Mesothelial cell of epicardium (in vitro differentiated cells): ENCODE data around the gene SBF2. TPM values are rescaled to one million over a fixed set of nuclear protein-coding genes. Genes with fewer than 3 reads are reported as not detected.
"Not testable (repeated sequence)": the region's sequence is repeated elsewhere in the genome, so short reads cannot be mapped to it uniquely, and the experiment has no call there.

Source experiments
- DNase-seq, 2 experiments: peaks; one replicate each; pipeline ENCODE4 v3.0.0; 2021; ENCODE audit warnings: low spot score in 2 of 2; ENCODE audit not compliant: unreplicated experiment in 2 of 2
- H3K27ac Mint-ChIP-seq: 2 replicates; pipeline ENCODE4 v1.8.0; 2021; ENCODE audit warnings: mixed read lengths
- H3K27me3 Mint-ChIP-seq: 2 replicates; pipeline ENCODE4 v1.8.0; 2021; ENCODE audit warnings: low read depth, mixed read lengths
- H3K36me3 Mint-ChIP-seq: 2 replicates; pipeline ENCODE4 v1.8.0; 2021; ENCODE audit warnings: mixed read lengths
- H3K4me1 Mint-ChIP-seq: 2 replicates; pipeline ENCODE4 v1.8.0; 2021; ENCODE audit warnings: mixed read lengths
- H3K4me3 Mint-ChIP-seq: 2 replicates; pipeline ENCODE4 v1.8.0; 2021; ENCODE audit warnings: mild to moderate bottlenecking, moderate library complexity, mixed read lengths
- H3K9me3 Mint-ChIP-seq: 2 replicates; pipeline ENCODE4 v1.8.0; 2021; ENCODE audit warnings: mixed read lengths
- total RNA-seq: library from RNA; stranded (reverse); gene quantifications from 3 replicates; pipeline ENCODE4 v1.2.1, GENCODE V29; 2021
- TF ChIP-seq, protein P1 (sequence below): fragments of 200-600 bp; sonication (generic); IDR thresholded peaks from one replicate; pipeline ENCODE4 v1.5.0; 2021; ENCODE audit warnings: antibody characterized with exemption; ENCODE audit not compliant: unreplicated experiment

SBF2 gene
- total RNA-seq, 1 donor from 2014 or later, result 58.4 TPM

DNA sequence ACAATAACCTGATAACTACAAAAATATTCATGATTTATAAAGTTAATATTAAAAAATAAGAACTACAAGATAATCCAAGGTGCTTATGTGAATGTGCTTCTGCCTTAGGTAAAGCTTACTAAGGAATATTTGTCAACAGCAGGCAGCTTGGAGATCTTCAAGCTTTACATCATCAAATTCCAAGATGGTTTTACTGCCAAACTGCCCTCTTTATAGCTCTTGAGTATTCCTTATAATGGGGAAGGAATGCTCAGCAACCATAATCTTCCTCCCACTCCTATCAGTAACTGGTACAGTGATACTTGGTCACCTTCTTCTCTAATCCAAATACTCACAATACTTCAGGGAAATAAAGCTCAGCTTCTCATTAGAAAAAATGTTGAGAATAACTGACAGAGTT, 30.1 kb downstream of the SBF2 start:
- TF ChIP-seq, protein P1, sequence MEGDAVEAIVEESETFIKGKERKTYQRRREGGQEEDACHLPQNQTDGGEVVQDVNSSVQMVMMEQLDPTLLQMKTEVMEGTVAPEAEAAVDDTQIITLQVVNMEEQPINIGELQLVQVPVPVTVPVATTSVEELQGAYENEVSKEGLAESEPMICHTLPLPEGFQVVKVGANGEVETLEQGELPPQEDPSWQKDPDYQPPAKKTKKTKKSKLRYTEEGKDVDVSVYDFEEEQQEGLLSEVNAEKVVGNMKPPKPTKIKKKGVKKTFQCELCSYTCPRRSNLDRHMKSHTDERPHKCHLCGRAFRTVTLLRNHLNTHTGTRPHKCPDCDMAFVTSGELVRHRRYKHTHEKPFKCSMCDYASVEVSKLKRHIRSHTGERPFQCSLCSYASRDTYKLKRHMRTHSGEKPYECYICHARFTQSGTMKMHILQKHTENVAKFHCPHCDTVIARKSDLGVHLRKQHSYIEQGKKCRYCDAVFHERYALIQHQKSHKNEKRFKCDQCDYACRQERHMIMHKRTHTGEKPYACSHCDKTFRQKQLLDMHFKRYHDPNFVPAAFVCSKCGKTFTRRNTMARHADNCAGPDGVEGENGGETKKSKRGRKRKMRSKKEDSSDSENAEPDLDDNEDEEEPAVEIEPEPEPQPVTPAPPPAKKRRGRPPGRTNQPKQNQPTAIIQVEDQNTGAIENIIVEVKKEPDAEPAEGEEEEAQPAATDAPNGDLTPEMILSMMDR, result no peak
- peak overlapping the region; percentile 32 for H3K27ac Mint-ChIP-seq
- H3K27me3 Mint-ChIP-seq, result no peaks in the 10 kb centered on the region
- H3K9me3 Mint-ChIP-seq, result peaks cover 3% of the 10 kb centered on the region
- H3K4me1 Mint-ChIP-seq, result peaks cover 15% of the 10 kb centered on the region
- no peak for DNase-seq
- H3K4me3 Mint-ChIP-seq, result no peak overlapping the region
- H3K36me3 Mint-ChIP-seq, result peaks cover 4% of the 10 kb centered on the region

DNA sequence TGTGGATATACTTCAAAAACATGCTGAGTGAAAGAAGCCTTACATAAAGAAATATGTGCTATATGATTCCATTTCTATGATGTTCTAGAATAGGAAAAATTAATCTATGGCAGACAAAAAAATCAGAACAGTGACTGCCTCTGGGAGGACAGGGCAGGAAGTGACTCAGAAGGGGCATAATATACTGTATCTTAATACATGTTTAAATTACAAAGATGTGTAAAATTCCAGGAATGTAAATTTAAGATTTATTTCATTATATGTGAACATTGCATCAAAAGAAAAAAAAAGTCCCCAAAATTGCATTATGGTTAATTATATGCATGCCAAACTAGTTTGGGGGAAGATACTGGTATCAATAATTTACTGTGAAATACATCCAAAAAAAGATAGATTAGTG, 32.2 kb downstream of the SBF2 start:
- H3K36me3 Mint-ChIP-seq, result peaks cover 4% of the 10 kb centered on the region
- H3K27me3 Mint-ChIP-seq, result no peaks in the 10 kb centered on the region
- no peak for DNase-seq
- TF ChIP-seq, protein P1, result no peak
- peaks cover 3% of the 10 kb centered on the region for H3K9me3 Mint-ChIP-seq
- H3K4me3 Mint-ChIP-seq, result no peak overlapping the region
- no peak overlapping the region for H3K27ac Mint-ChIP-seq
- peaks cover 7% of the 10 kb centered on the region for H3K4me1 Mint-ChIP-seq

DNA sequence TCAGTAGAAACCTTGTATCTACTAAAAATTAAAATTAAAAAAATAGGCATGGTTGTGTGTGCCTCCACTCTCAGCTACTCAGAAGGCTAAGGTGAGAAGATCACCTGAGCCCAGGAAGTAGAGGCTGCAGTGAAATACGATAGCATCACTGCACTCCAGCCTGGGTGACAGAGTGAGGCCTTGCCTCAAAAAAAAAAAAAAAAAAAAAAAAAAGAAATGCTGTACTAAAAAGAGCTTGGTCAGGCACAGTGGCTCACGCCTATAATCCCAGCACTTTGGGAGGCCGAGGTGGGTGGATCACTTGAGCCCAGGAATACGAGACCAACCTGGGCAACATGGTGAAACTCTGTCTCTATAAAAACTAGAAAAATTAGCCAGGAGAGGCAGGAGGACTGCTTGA, 36.5 kb downstream of the SBF2 start:
- H3K9me3 Mint-ChIP-seq, result no peaks in the 10 kb centered on the region
- H3K4me3 Mint-ChIP-seq, result no peak overlapping the region
- no peak overlapping the region for H3K27ac Mint-ChIP-seq
- no peak for DNase-seq
- TF ChIP-seq, protein P1, result no peak
- H3K36me3 Mint-ChIP-seq, result peaks cover 1% of the 10 kb centered on the region
- H3K27me3 Mint-ChIP-seq, result no peaks in the 10 kb centered on the region
- peaks cover 10% of the 10 kb centered on the region for H3K4me1 Mint-ChIP-seq

DNA sequence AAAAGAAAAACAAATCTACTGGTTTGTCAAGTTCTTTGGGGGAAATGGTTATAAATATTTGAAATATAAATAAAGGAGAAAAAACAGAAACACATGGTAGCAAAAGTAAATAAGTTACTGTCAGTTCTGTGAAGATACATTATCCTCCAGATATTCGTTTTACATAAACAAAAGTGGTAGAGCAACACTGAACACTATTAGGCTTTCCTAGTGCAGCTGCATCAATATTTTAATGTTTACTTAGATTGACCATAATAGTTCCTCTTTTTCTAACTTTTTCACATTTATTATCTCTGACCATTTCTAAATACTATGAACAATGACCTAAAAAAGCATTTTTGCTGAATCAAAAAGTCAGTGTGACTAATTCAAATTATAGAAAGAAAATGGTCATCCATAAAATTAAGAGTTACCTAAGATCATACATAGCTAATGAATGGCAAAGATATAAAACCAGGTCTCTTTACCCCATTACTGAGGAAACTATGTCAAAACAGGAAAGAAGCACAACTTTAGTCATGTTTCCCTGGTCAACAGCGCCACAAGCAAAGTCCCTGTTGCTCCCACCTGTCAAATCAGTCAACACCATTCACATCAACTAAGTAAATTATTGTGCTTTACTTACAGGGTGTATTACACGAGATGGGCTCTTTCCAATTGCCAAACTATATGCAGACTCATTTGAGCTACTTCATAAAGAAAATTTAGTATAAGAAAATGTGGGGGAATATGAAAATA, 38.5 kb downstream of the SBF2 start:
- no peak for DNase-seq
- Mint-ChIP-seq H3K4me3 (no peak overlapping the region), H3K9me3 (no peaks in the 10 kb centered on the region), H3K27me3 (no peaks in the 10 kb centered on the region), H3K36me3 (peaks cover 1% of the 10 kb centered on the region), H3K4me1 (peaks cover 10% of the 10 kb centered on the region), H3K27ac (no peak overlapping the region)
- TF ChIP-seq, protein P1, result no peak

DNA sequence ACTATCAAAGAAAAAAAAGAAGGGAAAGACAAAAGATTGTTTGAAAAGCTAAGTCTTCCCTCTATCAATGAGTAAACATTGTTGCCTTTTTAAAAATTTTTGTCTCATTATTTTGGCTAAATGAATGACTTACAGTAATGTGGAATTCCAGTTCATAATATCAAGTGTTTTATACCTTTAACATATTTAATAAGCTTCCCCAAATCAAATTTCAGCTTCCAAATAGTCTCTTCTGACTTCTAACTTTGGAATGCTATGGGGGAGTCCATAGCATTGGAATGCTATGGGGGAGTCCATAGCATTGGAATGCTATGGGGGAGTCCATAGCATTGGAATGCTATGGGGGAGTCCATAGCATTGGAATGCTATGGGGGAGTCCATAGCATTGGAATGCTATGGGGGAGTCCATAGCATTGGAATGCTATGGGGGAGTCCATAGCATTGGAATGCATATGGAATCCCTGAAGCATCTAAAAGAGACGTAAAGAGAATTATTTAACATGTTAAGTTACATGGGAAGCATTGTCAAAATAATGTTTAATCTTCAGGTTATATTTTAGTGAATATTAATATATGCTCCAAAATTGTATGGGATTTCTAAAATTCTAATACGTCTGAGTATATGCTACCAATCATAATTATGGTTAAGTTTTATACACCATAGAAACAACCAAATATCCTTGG, 44.4 kb downstream of the SBF2 start:
- H3K4me3 Mint-ChIP-seq, H3K4me1 Mint-ChIP-seq, DNase-seq, H3K27me3 Mint-ChIP-seq, H3K27ac Mint-ChIP-seq: not testable (repeated sequence)
- H3K9me3 Mint-ChIP-seq, result peaks cover 10% of the 10 kb centered on the region
- H3K36me3 Mint-ChIP-seq, result peaks cover 15% of the 10 kb centered on the region

DNA sequence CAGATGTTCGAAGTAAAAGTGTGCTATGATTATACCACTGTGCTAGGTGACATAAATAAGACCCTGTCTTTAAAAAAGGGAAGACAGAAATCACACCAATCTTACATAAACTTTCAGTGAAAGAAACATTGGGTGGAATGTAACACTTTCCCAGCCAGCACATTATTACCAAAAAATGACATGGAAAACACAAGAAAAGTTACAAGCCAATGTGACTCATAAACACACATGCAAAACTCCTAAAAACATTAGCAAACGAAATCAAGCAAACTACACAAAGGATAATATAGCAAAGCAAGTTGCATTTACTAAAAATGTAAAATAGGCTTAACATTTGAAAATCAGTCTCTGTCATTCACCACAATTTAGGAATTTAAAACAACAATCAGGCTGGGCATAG, 47.0 kb downstream of the SBF2 start:
- Mint-ChIP-seq H3K27me3 (no peaks in the 10 kb centered on the region), H3K4me1 (peaks cover 6% of the 10 kb centered on the region), H3K9me3 (peaks cover 17% of the 10 kb centered on the region), H3K27ac (no peak overlapping the region), H3K4me3 (no peak overlapping the region), H3K36me3 (peaks cover 24% of the 10 kb centered on the region)
- no peak for DNase-seq
- TF ChIP-seq, protein P1, result no peak
